WTC11 (cell line): Measurements from ENCODE around the gene NDUFS7. TPM values are rescaled to one million over a fixed set of nuclear protein-coding genes. Genes with fewer than 3 reads are reported as not detected.

ENCODE experiments used
- ATAC-seq: fragments of 200-7000 bp; cut with Tn5 transposase; 2 replicates; pipeline ENCODE4 v1.10.0; 2021; ENCODE audit warnings: mild to moderate bottlenecking, moderate library complexity
- CTCF ChIA-PET: fragments of 300-600 bp; sonication (Branson Sonifier 250); formaldehyde crosslinking; loops from one replicate; lab custom pipeline; 2021; ENCODE audit warnings: antibody characterized with exemption; lab: Charles Lee
- POLR2A ChIA-PET: fragments of 350-600 bp; sonication (Branson Sonifier 250); formaldehyde crosslinking; loops from one replicate; lab custom pipeline; 2021; ENCODE audit warnings: antibody characterized with exemption; lab: Charles Lee
- DNase-seq: peaks from one replicate; pipeline ENCODE4 v3.0.0; 2021; ENCODE audit warnings: low spot score
- H3K27ac Mint-ChIP-seq: 2 replicates; pipeline ENCODE4 v1.8.0; 2021; ENCODE audit warnings: mixed read lengths
- H3K27me3 Mint-ChIP-seq: 2 replicates; pipeline ENCODE4 v1.8.0; 2021; ENCODE audit warnings: low read depth, mild to moderate bottlenecking, moderate library complexity, mixed read lengths
- H3K36me3 Mint-ChIP-seq: 2 replicates; pipeline ENCODE4 v1.8.0; 2021; ENCODE audit warnings: mixed read lengths
- H3K4me1 Mint-ChIP-seq: 2 replicates; pipeline ENCODE4 v1.8.0; 2022; ENCODE audit warnings: mixed read lengths
- H3K4me3 Mint-ChIP-seq: 2 replicates; pipeline ENCODE4 v1.8.0; 2021; ENCODE audit warnings: mild to moderate bottlenecking, moderate library complexity, mixed read lengths
- H3K9me3 Mint-ChIP-seq: 2 replicates; pipeline ENCODE4 v1.8.0; 2021; ENCODE audit warnings: mixed read lengths
- ATF6 ChIP-seq: sonication (generic); formaldehyde crosslinking; IDR thresholded peaks from 2 replicates; pipeline ENCODE4 v1.8.1; 2023; ENCODE audit warnings: mild to moderate bottlenecking, missing genetic modification reagents
- CDX4 ChIP-seq: fragments of 250-450 bp; sonication (Bioruptor Pico); IDR thresholded peaks from 2 replicates; pipeline ENCODE4 v1.9.0; 2021; ENCODE audit warnings: moderate library complexity, mild to moderate bottlenecking, inconsistent platforms, borderline replicate concordance
- ETV6 ChIP-seq: sonication (generic); formaldehyde crosslinking; IDR thresholded peaks from 2 replicates; pipeline ENCODE4 v1.8.1; 2022; ENCODE audit warnings: mild to moderate bottlenecking, missing genetic modification reagents
- FOXK1 ChIP-seq: sonication (generic); formaldehyde crosslinking; IDR thresholded peaks from 2 replicates; pipeline ENCODE4 v1.8.0; 2022; ENCODE audit warnings: mild to moderate bottlenecking, moderate library complexity, missing genetic modification reagents
- GTF2I ChIP-seq: fragments of 250-450 bp; sonication (Bioruptor Pico); conservative IDR thresholded peaks from 2 replicates; pipeline ENCODE4 v1.4.0; 2021; ENCODE audit warnings: mild to moderate bottlenecking
- HMGA2 ChIP-seq: fragments of 250-450 bp; sonication (Bioruptor Pico); IDR thresholded peaks from 2 replicates; pipeline ENCODE4 v1.4.0; 2021; ENCODE audit warnings: mild to moderate bottlenecking, moderate library complexity
- NR1H2 ChIP-seq: sonication (generic); formaldehyde crosslinking; IDR thresholded peaks from 2 replicates; pipeline ENCODE4 v1.9.0; 2021; ENCODE audit warnings: mild to moderate bottlenecking, moderate library complexity, missing genetic modification reagents
- NR3C1 ChIP-seq: sonication (generic); formaldehyde crosslinking; conservative IDR thresholded peaks from 2 replicates; pipeline ENCODE4 v1.8.1; 2023; ENCODE audit warnings: low read depth, mild to moderate bottlenecking, missing genetic modification reagents
- RORB ChIP-seq: fragments of 250-450 bp; sonication (Bioruptor Pico); IDR thresholded peaks from 2 replicates; pipeline ENCODE4 v1.9.0; 2021; ENCODE audit warnings: mild to moderate bottlenecking
- SOX15 ChIP-seq: fragments of 250-450 bp; sonication (Bioruptor Pico); IDR thresholded peaks from 2 replicates; pipeline ENCODE4 v1.9.0; 2021; ENCODE audit warnings: mild to moderate bottlenecking
- TP53 ChIP-seq: sonication (generic); formaldehyde crosslinking; IDR thresholded peaks from 2 replicates; pipeline ENCODE4 v1.8.1; 2023; ENCODE audit warnings: mild to moderate bottlenecking, missing genetic modification reagents
- USF1 ChIP-seq: sonication (generic); formaldehyde crosslinking; IDR thresholded peaks from 2 replicates; pipeline ENCODE4 v1.8.0; 2022; ENCODE audit warnings: mild to moderate bottlenecking, missing genetic modification reagents
- USF2 ChIP-seq: sonication (generic); formaldehyde crosslinking; IDR thresholded peaks from 2 replicates; pipeline ENCODE4 v1.8.1; 2023; ENCODE audit warnings: mild to moderate bottlenecking, missing genetic modification reagents, moderate library complexity
- ZBTB43 ChIP-seq: sonication (generic); formaldehyde crosslinking; IDR thresholded peaks from 2 replicates; pipeline ENCODE4 v1.8.1; 2023; ENCODE audit warnings: mild to moderate bottlenecking, missing genetic modification reagents
- ZNF121 ChIP-seq: sonication (generic); formaldehyde crosslinking; IDR thresholded peaks from 2 replicates; pipeline ENCODE4 v1.8.0; 2023; ENCODE audit warnings: missing genetic modification reagents
- ZNF396 ChIP-seq: fragments of 250-450 bp; sonication (Bioruptor Pico); IDR thresholded peaks from 2 replicates; pipeline ENCODE4 v1.8.0; 2021; ENCODE audit warnings: mild to moderate bottlenecking, moderate library complexity, borderline replicate concordance
- ZNF512 ChIP-seq: sonication (generic); formaldehyde crosslinking; IDR thresholded peaks from 2 replicates; pipeline ENCODE4 v1.8.1; 2022; ENCODE audit warnings: missing genetic modification reagents, borderline replicate concordance
- total RNA-seq: library from RNA; stranded (reverse); gene quantifications from 3 replicates; pipeline ENCODE4 v1.2.3, GENCODE V29; 2021

Gene NDUFS7
- total RNA-seq, 1 experiment from 2014 or later = 136 TPM

- no peak for TF ChIP-seq ZNF396 (CRISPR knock-in tag)
- TF ChIP-seq FOXK1 (CRISPR knock-in tag) = no peak
- no peak for TF ChIP-seq SOX15
Measured at GRCh38 chr19:1396768-1397679, 13.3 kb downstream of the NDUFS7 start (continued).

- CTCF ChIA-PET = interaction anchor here (0.5 to 2.0 kb wide), 5 partner anchors 18 to 131 kb away, joined by 3 to 12 read pairs (median 5); no protein-coding TSS in a partner anchor
- ATAC-seq = no peak
Measured at GRCh38 chr19:1397838-1398237, 14.1 kb downstream of the NDUFS7 start.

GRCh38 chr19:1399079-1399478 is 15.4 kb downstream of the NDUFS7 start:
- H3K27me3 Mint-ChIP-seq = peaks cover 6% of the 10 kb centered on the region; the same call in 1 of the 2 replicates
- H3K4me3 Mint-ChIP-seq = no peak overlapping the region
- ChIA-PET POLR2A (no interaction called here), CTCF (no interaction called here)
- no peak for ATAC-seq
- H3K36me3 Mint-ChIP-seq = peaks cover 2% of the 10 kb centered on the region; the same call in 1 of the 2 replicates
- H3K4me1 Mint-ChIP-seq = peaks cover 7% of the 10 kb centered on the region
- no peak for TF ChIP-seq USF1 (CRISPR knock-in tag)
- no peak for TF ChIP-seq RORB (CRISPR knock-in tag)
- TF ChIP-seq ZNF512 (CRISPR knock-in tag) = no peak
- no peak for TF ChIP-seq HMGA2 (CRISPR knock-in tag)
- H3K9me3 Mint-ChIP-seq = no peaks in the 10 kb centered on the region
- no peak overlapping the region for H3K27ac Mint-ChIP-seq
- DNase-seq = no peak

More at GRCh38 chr19:1397838-1398237, 14.1 kb downstream of the NDUFS7 start:
- DNase-seq = no peak
- POLR2A ChIA-PET = interaction anchor here (1.1 kb wide), 1 partner anchor 129 kb away, joined by 3 read pairs; no protein-coding TSS in a partner anchor
- Mint-ChIP-seq H3K4me1 (peaks cover 3% of the 10 kb centered on the region), H3K9me3 (no peaks in the 10 kb centered on the region), H3K27ac (no peak overlapping the region), H3K4me3 (no peak overlapping the region), H3K27me3 (peaks cover 3% of the 10 kb centered on the region; the same call in 1 of the 2 replicates), H3K36me3 (peaks cover 2% of the 10 kb centered on the region; the same call in 1 of the 2 replicates)
- TF ChIP-seq CDX4 = no peak
- no peak for TF ChIP-seq ZNF121 (CRISPR knock-in tag)
- peak; percentile 92 for TF ChIP-seq GTF2I (CRISPR knock-in tag)
- no peak for TF ChIP-seq SOX15
- TF ChIP-seq ZBTB43 (CRISPR knock-in tag) = no peak
- no peak for TF ChIP-seq NR3C1 (CRISPR knock-in tag)
- TF ChIP-seq ETV6 (CRISPR knock-in tag) = no peak

GRCh38 chr19:1399745-1400144 is 16.0 kb downstream of the NDUFS7 start:
- H3K27ac Mint-ChIP-seq = no peak overlapping the region
- TF ChIP-seq TP53 (CRISPR knock-in tag) (no peak), NR1H2 (CRISPR knock-in tag) (no peak), ATF6 (no peak), USF2 (CRISPR knock-in tag) (no peak), CDX4 (no peak)
- peaks cover 7% of the 10 kb centered on the region for H3K4me1 Mint-ChIP-seq
- peaks cover 2% of the 10 kb centered on the region; the same call in 1 of the 2 replicates for H3K36me3 Mint-ChIP-seq
- H3K4me3 Mint-ChIP-seq = no peak overlapping the region
- no peak for ATAC-seq
- CTCF ChIA-PET = no interaction called here
- DNase-seq = no peak
- POLR2A ChIA-PET = no interaction called here
- H3K9me3 Mint-ChIP-seq = no peaks in the 10 kb centered on the region
- peaks cover 6% of the 10 kb centered on the region; the same call in 1 of the 2 replicates for H3K27me3 Mint-ChIP-seq
